GM21737 (cell line): ENCODE results near the gene HYLS1.
"Not testable (repeated sequence)": the region's sequence is repeated elsewhere in the genome, so short reads cannot be mapped to it uniquely, and the experiment has no call there.

ENCODE experiments used
- ATAC-seq: cut with Tn5 transposase; IDR thresholded peaks from one replicate; pipeline ENCODE4 v1.9.1; 2021; ENCODE audit warnings: mild to moderate bottlenecking, moderate library complexity; ENCODE audit not compliant: unreplicated experiment

Gene HYLS1

DNA sequence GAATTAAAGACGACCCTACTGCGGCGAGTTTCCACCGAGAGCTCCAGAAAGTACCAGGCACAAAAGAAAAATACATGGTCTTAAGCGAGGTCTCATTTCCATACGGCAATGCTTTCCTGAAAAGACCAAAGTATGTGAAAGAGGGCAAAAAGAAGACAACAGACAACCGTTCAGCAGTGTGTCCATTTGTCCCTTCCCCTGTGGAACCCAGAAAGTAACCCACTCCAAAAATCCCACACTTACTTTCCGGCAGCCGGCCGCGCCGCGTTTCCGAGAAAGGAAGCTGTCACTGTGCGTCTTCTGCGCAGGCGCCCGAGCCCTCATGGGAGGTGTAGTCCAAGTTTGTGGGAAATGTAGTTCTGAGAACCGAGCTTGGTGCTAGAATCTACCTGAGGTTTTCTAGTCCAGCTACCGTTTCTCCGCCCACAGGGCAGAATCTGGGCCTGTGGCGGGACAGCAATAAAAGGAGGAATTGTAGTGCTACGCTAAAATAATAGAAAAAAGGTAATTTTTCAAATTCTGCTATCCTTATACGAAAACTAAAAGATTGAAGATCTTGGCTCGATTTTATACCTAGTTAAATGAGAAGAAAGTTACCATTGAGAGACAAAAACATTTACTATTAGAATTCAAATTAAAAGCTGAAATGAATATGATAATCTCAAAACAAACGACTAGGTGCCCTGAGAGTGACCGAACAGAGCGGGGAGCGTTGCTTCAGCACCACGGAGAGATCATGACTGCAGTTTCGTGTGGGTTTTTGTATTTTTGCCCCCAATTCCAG lies 15.7 kb downstream of the HYLS1 start, which contains the start of gene PUS3:
PUS3 (minus strand) TSS at position 280 of the 784 bp plus-strand sequence. CDS start 6,922 bp downstream, outside the sequence.
- ATAC-seq = peak; percentile 93

DNA sequence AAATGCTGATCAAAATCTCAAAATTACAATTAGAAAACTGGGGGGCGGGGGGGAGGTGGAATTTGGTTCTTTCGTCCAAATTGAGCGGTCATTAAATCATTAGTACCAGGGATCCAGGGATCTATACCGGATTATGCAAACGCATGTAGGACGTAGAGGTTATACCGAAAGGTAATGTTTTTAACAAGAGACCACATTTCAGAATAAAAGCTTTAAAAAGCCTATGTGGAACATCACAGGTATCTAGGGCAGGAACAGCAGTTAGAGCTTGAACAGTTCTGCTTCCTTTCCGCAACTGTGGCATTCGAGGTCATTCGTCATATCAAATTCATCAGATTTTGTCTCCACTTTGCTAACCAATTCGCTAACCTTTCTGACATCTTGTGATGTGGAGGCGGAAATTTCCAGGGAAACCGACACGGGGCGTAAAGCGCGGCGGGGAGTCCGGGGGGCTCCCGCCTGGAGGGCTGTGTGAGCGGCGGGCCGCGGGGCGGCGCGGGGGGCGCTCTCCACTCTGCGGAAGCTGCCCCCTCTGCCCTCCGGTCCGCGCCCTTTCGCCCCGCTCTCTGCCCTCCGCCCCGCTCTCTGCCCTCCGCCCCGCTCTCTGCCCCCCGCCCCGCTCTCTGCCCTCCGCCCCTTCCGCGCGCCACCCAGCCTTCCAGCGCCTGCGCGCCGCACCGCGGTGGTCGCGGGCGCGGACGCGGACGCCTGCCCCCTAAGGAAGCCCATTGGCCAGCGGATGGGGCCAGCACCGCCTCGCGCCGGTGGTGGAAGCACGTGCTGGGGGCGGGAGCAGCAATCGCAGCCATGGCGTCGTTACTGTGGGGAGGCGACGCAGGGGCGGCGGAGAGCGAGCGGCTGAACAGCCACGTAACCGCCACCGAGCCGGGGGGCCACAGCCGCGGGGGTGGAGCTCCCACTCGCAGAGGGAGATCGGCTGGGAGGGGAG lies 16.5 kb downstream of the HYLS1 start, which contains the start of gene DDX25:
DDX25 (plus strand) TSS at position 798 of the 949 bp plus-strand sequence; CDS start at position 808, 10 bp downstream.
- ATAC-seq = no peak

DNA sequence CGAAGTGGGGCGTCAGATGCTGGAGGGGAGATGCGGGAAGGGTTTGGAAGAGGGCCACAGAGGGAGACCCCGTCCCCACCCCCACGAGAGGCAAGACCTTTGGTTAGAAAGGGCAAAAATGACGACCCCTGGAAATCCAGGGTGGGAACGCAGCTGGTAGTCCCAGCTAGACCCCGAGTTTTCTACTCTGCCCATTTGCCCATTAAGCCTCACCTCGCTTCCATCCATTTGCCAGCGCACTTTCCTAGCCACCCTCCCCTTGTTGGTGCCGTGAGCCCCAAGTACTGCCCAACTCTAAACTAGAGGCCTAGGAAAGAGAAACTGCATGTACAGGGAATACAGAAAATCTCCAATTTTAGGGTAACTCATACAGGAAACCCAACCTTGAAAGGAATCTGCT lies 17.2 kb downstream of the HYLS1 start:
- ATAC-seq = no peak

DNA sequence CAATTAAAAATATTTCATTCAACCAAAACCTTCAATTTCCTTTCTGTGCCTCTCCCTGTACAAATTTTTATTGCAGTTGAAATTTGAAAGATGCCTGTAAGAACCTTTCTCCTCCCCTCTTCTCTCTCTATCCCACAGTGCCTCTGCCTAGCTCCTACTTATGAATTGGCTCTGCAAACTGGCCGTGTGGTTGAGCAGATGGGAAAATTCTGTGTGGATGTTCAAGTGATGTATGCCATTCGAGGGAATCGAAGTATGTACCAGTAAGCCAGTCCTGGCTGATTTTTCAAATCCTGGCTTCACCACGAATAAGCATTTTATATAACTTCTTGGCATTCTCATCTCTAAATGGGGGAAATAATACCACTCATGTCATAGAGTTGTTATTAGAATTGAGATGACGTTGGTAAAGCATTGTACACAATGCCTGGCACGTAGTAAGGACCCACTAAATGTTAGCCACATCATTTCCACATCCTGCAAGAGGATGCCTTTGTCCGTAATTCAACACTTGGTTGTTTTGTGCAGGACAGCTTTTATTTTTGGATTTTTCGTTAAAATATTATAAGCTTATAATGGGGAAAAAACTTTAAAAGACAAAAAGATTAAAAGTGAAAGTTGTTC lies 22.9 kb downstream of the HYLS1 start:
- no peak for ATAC-seq

DNA sequence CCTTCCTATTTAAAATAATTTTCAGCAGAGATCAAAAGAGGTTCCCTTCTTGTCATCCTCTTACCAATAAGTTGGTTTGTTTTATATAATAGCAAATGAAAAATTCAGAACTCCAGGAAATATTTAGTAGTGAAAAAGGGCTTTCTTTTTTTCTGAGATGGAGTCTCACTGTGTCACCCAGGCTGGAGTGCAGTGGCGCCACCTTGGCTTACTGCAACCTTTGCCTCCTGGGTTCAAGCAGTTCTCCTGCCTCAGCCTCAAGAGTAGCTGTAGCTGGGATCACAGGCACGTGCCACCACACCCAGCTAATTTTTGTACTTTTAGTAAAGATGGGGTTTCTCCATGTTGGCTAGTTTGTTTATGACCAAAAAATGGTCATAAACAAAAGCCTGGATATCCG lies 27.1 kb downstream of the HYLS1 start:
- not testable (repeated sequence) for ATAC-seq

DNA sequence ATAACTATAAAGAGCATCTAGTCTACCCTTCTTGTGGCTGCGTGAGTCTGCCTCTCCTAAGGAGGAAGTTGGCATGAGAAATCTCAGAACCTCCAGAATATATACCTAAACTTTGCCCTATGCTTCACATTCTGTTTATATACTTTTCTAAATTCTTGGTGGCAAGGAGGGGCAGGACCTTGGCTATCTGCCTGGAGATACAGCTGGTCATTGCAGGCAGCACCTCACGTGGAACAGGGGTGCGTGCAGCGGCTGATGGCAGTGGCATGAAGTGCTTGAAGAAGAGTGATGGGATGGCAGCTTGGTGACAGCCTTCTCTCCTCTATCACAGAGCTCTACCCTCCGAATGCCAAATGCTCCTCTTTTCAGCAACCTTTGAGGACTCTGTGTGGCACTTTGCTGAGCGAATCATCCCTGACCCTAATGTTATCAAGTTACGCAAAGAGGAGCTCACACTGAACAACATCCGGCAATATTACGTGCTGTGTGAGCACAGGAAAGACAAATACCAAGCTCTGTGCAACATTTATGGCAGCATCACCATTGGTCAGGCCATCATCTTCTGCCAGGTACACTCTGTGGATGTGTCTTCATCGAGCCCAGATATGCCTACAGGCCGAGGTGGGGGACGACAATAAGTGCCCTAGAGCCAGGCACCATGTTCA lies 29.3 kb downstream of the HYLS1 start:
- ATAC-seq = no peak

DNA sequence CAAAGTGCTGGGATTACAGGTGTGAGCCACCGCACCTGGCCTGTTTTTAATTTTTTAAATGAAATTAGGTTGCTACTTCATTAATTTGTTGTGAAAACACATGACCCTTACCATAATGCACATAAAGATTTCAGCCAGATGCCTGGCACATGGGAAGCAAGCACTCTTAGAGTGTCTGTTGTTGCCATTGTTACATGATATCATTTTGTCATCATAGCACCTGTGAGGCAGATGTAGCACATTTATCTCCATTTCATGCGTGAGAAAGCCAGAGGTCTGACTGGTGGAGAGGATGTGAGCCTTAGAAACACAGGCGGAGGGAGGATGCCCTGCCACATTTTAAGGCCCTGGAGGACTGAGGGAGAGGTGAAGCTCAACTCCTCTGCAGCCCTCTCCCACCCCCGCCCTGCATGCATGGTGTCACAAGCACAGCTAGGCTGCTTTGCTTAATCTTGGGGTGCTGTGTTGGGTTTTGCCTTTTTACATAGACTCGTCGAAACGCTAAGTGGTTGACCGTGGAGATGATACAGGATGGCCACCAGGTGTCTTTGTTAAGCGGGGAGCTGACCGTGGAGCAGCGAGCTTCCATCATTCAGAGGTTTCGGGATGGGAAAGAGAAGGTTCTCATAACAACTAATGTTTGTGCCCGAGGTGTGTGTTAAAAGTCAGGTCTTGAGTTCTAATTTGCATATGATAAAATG lies 30.8 kb downstream of the HYLS1 start:
- ATAC-seq = no peak

DNA sequence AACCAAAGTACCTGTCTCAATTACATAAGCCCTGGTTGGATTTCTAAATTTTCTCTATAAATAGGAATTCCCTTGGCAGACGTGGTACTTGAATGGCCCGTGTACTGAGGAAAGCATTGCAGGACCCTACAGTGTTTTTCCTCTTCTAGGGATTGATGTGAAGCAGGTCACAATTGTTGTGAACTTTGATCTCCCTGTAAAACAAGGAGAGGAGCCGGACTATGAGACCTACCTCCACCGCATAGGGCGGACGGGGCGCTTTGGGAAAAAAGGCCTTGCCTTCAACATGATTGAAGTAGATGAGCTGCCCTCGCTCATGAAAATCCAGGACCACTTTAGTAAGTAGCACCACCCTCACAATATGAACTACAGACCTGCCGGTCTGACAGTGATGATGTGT lies 33.6 kb downstream of the HYLS1 start:
- ATAC-seq = no peak

DNA sequence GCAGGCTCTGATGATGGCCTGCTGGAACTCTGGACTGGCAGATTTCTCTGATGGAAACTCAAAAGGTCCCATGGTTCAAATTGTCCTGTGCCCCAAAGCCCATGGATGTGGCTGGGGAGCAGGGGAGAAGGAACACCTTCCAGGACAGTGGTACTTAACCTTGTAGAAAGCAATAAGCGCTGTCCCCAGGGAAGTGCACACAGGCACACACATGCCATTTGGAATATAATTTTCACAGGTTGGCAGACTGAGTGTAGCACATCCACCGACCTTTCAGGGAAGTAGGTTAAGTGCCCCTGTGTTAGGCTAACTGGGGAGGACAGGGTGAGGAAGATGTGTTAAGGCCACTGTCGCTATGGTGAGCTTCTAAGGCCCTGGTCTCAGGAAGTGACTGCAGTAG lies 34.7 kb downstream of the HYLS1 start:
- ATAC-seq = no peak

DNA sequence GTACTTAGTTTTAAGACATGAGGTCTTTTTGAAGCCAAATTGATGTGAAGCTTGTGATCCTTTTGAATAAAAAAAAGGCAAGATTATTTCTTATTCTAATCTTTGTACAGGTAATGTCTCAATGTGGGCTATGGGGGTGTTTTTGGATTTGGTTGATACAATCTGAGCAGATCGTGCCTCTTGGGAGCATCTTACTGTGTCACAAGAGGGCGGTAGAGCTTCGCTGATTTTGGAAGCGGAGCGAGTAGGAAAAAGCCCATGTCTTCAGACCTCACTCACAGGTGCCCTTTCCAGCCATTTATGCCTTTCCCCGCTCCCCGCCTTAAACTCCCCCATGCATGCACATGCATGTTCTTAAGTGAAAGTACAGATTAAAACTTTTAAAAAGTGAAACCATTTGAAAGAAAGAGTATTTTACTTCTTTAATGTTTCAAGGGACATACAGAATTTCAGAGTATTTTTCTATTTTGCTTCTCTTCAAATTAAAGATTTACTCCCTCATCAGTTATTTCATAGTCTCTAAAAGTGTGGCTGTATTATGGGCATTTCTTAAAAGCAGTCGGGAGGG lies 35.6 kb downstream of the HYLS1 start:
- no peak for ATAC-seq

DNA sequence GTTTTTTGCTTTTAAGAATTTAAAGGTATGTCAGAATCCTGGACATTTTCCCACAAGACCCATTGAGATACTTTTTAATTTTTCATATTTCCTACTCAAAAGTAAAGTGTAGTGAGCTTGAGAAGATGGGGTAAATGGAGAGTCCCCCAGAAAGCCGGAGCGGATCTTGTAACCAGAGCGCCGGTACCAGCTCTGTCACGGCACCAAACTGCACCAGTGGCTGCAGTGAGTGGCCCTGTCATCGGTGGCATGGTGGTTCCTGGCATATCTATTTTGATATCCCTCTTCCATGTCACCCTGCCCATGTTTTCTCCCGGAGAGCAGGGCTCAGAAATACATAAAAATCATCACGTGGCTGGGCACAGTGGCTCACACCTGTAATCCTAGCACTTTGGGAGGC lies 36.2 kb downstream of the HYLS1 start:
- no peak for ATAC-seq

DNA sequence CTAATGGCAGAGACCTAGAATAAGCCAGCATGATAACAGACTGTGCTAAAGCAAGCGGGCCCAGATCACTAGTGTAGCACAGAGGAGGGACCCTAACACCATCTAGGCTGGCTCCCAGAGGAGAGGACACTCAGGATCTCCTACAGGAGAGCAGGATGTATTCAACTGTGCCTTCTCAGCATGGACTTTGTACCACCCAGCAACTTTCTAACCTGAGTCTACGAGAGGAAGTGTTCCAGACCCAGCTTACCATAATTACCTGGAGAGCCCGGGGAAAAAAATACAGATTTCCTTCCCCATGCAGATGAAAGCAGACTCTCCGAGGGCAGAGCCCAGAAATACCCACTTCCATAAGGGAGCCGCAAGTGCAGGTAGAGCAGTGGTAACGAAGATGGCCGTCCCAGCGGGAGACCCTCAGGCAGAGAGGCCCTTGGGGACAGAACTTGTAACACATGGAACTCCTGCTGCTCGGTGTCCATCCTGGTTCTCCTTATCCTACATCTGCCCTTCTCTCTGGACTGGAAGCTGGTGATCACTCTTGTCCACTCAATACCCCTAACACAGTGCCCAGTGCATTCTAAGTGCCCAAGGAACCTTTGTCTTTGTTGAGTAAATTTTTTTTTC lies 37.0 kb downstream of the HYLS1 start:
- ATAC-seq = no peak

DNA sequence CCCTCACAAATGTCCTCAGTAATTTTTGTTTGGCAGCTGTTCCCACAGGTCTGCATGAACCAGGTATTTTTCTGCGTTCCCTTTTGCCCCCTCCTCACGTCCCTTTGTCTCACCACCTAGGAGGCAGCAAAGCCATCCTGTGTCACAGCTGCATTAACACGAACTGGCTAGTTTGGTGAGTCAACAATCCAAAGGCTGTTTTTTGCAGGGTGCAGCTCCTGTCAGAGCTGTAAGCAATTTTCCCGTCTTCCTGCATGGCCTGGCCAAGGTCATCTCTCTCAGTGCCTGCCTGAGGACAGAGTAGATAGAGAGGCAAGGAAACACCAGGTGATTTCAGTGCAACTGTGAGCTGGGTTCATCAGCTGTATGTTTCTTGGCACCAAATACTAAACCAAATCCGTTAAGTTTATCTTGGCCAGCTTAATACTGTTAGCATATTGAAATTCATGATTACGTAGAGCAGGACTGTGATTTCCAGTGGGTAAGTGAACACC lies 37.8 kb downstream of the HYLS1 start:
- ATAC-seq = no peak

DNA sequence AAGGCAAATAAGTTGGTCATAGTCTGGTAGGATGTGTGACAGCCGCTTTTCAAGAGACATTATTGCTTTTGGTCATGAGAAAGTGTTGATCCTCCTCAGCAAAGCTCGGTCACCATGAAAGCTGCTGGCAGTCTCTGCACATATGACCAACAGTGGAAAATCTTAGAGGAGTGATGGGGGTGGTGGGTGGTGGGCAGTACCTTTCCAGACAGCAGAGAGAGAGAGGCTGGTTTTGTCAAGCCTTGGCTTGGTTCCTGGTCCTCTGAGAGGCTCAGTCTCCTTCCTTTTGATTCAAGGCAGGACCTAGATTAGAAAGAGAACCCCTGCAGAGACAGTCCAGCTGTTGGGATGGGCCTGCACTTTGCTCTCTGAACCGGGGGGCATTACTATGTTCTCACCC lies 38.3 kb downstream of the HYLS1 start:
- no peak for ATAC-seq

DNA sequence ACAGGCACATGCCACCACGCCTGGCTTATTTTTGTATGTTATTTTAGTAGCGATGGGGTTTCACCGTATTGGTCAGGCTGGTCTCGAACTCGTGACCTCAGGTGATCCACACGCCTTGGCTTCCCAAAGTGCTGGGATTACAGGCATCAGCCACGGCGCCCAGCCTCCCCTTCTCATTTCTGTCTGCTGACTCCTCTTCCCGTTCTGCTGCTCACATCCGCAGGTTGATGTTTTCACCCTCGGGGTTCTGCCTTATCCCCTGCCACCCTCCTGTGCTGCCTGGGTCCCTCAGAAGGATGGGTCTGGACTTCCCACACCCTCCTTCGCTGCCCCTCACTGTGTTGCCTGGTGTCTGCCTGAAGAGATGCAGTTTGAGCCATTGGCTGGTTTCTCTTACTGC lies 39.2 kb downstream of the HYLS1 start:
- no peak for ATAC-seq

DNA sequence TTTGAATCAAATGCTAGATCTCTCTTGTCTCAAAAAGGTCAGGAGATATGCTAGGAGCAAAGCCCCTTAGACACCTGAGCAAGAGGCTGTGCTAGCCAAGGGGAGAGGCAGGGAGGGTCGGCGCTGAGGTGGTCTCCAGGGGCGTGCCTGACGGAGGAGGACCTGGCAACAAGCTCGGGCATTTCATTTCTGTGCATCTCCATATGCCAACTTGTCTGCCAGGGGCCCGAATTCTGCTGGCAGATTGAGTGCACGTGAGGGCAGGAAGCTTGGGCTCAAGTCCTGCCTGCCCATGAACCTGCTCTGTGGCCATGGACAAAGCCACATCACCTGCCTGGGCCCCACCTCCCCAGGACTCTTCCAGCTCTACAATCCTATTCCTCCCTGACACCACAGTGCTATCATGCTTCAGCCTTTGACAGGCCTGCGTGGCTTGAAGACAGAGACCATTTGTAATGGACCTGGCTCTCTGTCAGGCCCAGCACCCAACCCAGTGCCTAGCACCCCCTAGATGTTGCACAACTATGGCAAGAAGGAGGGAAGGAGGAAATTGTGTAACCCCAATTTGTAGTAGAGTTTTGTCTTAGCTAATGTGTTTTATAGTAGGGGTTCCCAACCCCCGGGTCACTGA lies 42.1 kb downstream of the HYLS1 start:
- ATAC-seq = no peak

DNA sequence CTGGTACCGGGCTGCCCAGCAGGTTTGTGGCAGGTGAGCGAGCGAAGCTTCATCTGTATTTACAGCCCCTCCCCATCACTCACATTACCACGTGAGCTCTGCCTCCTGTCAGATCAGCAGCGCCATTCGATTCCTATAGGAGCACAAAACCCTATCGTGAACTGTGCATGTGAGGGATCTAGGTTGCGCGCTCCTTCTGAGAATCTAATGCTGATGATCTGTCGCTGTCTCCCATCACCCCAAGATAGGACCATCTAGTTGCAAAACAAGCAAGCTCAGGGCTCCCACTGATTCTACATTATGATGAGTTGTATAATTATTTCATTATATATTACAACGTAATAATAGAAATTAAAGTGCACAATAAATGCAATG lies 42.6 kb downstream of the HYLS1 start:
- ATAC-seq = no peak

DNA sequence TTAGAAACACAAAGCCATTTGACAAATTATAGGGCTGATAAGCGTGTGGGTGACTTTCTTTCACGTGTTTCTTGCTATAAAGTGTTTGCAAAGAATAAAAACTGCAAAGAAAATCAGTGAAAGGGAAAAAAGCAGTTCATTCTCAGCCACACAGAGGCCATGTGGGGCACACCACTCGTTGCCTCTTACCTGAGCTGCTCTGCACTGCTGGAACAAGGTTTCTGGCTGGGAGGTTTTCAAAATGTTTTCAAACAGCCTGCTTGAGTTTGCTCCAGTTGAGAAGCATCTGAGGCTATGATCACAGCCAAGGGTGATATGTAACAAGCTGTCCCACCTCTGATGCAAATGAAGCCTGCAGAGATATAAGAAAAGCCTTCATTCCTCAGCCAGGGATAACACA lies 43.6 kb downstream of the HYLS1 start:
- no peak for ATAC-seq

DNA sequence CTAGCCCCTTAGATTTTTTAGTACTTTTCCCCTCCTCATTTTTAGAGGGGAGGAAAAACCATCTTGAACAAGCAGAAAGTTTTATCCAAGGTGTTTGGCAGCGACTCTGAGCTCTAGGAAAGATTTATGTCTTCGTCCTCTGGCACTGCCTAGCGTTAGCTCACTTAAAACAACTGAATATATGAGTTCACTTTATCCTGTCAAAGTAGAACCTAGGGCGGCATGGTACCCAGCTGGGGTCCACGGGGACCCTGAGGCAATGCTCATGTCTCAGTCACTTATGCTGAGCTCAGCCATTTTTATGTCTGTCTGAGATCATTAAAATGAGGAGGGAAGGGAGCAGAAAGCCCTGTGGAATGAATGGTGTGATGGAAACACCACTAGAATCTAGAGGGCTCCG lies 44.2 kb downstream of the HYLS1 start:
- ATAC-seq = no peak
